Activated T-cell treated with anti-CD3 and anti-CD28 coated beads for 4 hours (primary cell): Measurements from ENCODE around the gene NOB1.

ENCODE experiments used
- DNase-seq: peaks from one replicate; pipeline ENCODE4 v3.0.0-alpha.2; 2020

NOB1 gene

DNA sequence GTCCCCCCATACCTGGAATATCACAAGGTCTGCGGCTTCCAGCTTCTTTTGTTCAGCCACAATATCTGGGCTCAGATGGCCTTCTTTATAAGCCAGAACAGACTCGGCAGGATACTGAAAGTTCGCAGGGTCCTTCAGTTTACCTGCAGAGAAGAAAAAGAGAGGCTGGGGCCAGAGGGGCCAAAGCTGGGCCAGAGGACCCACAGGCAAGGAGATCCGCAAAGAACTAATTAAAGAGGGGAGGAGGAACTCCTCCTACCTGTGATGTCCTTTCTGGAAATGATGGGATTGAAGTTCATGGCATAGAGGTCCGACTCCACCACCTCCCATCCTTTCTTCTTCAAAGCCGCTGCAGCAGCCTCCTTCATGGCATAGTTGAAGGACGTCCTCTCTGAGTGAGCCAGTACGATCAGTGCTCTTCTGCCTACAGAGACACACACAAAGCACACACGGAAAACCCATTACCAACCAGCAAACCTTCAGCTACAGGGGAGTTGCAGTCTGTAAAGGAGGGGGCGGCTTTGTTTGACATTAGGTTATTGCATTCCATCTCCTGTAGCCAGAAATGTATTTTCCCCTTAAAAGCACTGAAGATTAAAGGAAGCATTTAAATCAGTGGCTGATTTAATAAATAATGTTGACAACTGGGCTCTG, 36.5 kb downstream of the NOB1 start:
- no peak for DNase-seq

- no peak for DNase-seq
These were observed 37.7 kb downstream of the NOB1 start for GRCh38 chr16:69717066-69717465.

- DNase-seq: no peak
These were observed 41.7 kb downstream of the NOB1 start for GRCh38 chr16:69712914-69713581.

DNA sequence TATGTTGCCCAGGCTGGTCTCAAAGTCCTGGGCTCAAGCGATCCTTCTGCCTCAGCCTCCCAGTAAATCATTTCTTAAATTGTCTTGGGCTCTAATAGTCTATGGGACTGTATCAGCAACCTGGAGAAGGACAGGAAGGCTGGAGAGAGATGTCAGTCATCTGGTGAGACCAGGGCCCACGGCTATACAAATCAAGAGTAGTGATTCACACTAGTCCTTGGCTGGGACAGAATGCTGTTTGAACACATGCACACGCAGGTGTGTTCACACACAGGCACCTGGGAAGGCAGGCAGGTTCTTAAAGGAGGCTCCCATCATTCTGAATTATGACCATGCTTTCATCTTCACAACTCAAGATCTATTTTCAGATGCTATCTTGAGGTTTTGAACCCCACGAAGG, 42.4 kb downstream of the NOB1 start:
- no peak for DNase-seq

GRCh38 chr16:69711115-69711740, 43.5 kb downstream of the NOB1 start:
- DNase-seq: no peak

DNA sequence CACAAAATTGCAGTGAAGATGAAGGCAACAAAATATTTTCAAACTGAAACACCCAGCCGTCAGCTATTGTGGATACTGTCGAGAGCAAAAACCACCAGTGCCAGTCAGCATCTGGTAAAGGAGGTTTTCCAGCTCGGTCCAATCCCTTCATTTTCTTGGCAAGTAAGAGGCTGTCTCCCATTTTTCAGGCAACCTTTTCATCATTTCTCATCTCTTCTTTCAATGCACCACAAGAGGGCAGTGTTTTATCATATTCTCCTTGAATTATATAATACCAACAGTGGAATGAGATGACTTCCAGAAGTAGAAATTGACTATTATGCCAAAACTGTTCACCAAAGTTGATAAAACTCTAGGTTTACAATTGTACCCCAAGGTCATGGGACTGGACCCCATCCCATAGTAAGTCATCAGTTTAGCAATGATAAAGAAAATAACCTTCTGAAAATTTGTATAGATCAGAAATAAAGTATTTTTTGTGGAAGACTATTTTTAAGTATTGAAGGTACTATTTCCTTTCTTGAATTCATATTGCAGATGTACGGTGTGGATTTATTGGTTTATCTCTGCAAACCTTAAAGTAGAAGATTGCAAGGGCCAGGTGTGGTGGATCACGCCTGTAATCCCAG, 45.2 kb downstream of the NOB1 start:
- DNase-seq: no peak

GRCh38 chr16:69707920-69708683, 46.6 kb downstream of the NOB1 start:
- no peak for DNase-seq

DNA sequence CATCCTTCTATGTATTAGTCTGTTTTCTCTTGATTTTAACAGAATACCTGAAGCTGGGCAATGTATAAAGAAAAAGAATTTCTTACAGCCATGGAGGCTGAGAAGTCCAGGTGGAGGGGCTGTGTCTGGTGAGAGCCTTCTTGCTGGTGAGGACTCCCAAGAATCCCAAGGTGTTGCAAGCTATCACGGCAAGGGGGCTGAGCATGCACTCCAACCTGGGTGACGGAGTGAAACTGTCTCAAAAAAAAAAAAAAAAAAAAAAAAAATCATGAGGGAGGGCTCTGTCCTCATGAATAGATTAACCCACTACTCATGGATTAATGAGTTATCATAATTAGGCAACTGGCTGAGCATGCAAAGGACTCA, 47.8 kb downstream of the NOB1 start:
- DNase-seq: no peak

- DNase-seq: no peak
These were observed 48.3 kb downstream of the NOB1 start for GRCh38 chr16:69706256-69706974.

- DNase-seq: no peak
These were observed 51.1 kb downstream of the NOB1 start for GRCh38 chr16:69703638-69704037.

GRCh38 chr16:69701866-69702265, 52.9 kb downstream of the NOB1 start:
- DNase-seq: no peak

DNA sequence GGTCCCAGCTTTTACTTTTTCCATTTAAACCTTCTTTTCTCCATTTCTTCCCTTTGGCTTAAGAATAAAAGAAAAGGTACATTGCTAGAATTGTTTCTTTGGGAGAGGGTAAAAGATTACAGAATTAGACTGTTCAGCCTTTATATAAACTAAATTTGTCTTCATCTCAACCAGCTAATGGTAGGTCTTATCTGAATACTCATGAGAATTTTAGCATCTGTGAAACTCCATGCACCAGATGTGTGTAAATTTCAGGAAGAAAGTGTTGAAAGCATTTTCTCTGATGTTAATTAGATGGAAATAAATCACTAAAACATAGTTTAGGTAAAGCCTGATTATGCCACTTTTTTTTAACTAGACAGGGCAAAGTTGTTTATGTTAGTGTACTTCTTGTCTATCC, 53.3 kb downstream of the NOB1 start:
- no peak for DNase-seq

GRCh38 chr16:69699915-69700314, 54.8 kb downstream of the NOB1 start:
- no peak for DNase-seq

- no peak for DNase-seq
These were observed 56.3 kb downstream of the NOB1 start for GRCh38 chr16:69698404-69698803.

DNA sequence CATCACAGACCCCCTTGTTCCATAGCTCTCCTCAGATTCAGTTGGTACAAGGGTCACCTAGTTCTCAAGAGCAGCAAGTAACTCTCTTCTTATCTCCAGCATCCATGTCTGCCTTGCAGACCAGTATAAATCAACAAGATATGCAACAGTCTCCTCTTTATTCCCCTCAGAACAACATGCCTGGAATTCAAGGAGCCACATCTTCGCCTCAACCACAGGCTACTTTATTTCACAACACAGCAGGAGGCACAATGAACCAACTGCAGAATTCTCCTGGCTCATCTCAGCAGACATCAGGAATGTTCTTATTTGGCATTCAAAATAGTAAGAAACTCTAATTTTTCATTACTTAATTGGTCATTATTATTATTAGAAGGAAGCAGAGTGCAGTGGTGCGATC, 60.8 kb downstream of the NOB1 start:
- DNase-seq: no peak

DNA sequence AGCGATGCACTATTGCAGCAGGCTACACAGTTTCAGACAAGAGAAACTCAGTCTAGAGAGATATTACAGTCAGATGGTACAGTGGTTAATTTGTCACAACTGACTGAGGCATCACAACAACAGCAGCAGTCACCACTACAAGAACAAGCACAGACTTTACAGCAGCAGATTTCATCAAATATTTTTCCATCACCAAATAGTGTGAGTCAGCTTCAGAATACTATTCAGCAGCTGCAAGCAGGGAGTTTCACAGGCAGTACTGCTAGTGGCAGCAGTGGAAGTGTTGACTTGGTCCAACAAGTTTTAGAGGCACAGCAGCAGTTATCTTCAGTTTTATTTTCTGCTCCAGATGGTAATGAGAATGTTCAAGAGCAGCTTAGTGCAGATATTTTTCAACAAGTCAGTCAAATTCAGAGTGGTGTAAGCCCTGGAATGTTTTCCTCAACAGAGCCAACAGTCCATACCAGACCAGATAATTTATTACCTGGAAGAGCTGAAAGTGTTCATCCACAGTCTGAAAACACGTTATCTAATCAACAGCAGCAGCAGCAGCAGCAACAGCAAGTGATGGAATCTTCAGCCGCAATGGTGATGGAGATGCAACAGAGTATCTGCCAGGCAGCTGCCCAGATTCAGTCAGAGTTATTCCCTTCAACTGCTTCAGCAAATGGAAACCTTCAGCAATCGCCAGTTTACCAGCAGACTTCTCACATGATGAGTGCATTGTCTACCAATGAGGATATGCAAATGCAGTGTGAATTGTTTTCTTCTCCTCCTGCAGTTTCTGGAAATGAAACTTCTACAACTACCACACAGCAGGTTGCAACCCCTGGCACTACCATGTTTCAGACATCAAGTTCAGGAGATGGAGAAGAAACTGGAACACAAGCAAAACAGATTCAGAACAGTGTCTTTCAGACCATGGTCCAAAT, 62.5 kb downstream of the NOB1 start:
- no peak for DNase-seq
